AG10803 (cell line): ENCODE measurements around the gene LIX1L.

Source experiments
- DNase-seq: peaks from one replicate; pipeline ENCODE4 v3.0.0; 2010; ENCODE audit warnings: low read depth
- H3K4me3 ChIP-seq: 2 replicates; pipeline ENCODE4 v1.5.1; 2011; ENCODE audit warnings: mild to moderate bottlenecking, low read length, control low read depth
- TF ChIP-seq, protein P1 (sequence below): conservative IDR thresholded peaks from 2 replicates; pipeline ENCODE4 v1.5.1; 2011; ENCODE audit warnings: mild to moderate bottlenecking, low read length, control low read depth, inconsistent platforms

Gene LIX1L

DNA sequence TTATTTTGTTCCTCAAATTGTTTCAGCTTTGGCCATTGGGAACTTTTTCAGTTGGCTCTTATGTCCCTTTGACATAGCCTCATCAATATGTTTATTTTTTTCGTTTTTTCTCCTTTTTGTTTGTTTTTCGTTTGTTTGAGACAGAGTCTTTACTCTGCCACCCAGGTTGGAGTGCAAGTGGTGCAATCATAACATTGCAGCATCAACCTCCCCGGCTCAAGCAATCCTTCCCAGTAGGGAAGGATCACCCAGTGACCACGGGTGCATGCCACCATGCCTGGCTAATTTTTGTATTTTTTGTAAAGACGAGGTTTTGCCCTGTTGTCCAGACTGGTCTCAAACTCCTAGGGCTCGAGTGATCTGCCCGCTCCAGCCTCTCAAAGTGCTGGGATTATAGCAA lies 14.8 kb upstream of the LIX1L start:
- TF ChIP-seq, protein P1, sequence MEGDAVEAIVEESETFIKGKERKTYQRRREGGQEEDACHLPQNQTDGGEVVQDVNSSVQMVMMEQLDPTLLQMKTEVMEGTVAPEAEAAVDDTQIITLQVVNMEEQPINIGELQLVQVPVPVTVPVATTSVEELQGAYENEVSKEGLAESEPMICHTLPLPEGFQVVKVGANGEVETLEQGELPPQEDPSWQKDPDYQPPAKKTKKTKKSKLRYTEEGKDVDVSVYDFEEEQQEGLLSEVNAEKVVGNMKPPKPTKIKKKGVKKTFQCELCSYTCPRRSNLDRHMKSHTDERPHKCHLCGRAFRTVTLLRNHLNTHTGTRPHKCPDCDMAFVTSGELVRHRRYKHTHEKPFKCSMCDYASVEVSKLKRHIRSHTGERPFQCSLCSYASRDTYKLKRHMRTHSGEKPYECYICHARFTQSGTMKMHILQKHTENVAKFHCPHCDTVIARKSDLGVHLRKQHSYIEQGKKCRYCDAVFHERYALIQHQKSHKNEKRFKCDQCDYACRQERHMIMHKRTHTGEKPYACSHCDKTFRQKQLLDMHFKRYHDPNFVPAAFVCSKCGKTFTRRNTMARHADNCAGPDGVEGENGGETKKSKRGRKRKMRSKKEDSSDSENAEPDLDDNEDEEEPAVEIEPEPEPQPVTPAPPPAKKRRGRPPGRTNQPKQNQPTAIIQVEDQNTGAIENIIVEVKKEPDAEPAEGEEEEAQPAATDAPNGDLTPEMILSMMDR = no peak
- no peak for DNase-seq
- H3K4me3 ChIP-seq = no peak overlapping the region

DNA sequence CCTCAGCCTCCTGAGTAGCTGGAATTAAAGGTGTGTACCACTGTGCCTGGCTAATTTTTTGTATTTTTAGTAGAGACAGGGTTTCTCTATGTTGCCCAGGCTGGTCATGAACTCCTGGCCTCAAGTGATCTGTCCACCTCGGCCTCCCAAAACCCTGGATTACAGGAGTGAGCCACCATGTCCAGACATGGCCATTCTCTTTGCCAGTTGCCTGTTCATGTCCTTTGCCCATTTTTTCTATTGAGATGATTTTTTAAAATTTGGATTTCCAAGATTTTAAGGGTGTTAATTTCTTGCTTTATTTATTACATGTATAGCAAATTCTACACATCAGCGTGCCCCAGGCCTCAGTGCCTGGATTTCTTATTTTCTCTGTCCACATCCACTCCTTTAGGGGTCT lies 9.5 kb upstream of the LIX1L start:
- TF ChIP-seq, protein P1 = no peak
- no peak overlapping the region for H3K4me3 ChIP-seq
- no peak for DNase-seq

- peak overlapping the region; percentile 81 for H3K4me3 ChIP-seq
- TF ChIP-seq, protein P1 = no peak
- no peak for DNase-seq
Measured at GRCh38 chr1:145965119-145965744, 7.4 kb upstream of the LIX1L start.

- DNase-seq = peak; percentile 90
- TF ChIP-seq, protein P1 = no peak; the same call in 1 of the 2 replicates
- H3K4me3 ChIP-seq = peak within 1 kb of the TSS; percentile 81
Measured at GRCh38 chr1:145964328-145965118, 6.7 kb upstream of the LIX1L start, which contains the start of the genes ANKRD34A and POLR3GL. TSS of gene ANKRD34A (minus strand) at chr1:145964575. CDS start at chr1:145961759, 2,816 bp downstream. TSS of gene POLR3GL (plus strand) at chr1:145964690. CDS start at chr1:145974866, 10,176 bp downstream.

DNA sequence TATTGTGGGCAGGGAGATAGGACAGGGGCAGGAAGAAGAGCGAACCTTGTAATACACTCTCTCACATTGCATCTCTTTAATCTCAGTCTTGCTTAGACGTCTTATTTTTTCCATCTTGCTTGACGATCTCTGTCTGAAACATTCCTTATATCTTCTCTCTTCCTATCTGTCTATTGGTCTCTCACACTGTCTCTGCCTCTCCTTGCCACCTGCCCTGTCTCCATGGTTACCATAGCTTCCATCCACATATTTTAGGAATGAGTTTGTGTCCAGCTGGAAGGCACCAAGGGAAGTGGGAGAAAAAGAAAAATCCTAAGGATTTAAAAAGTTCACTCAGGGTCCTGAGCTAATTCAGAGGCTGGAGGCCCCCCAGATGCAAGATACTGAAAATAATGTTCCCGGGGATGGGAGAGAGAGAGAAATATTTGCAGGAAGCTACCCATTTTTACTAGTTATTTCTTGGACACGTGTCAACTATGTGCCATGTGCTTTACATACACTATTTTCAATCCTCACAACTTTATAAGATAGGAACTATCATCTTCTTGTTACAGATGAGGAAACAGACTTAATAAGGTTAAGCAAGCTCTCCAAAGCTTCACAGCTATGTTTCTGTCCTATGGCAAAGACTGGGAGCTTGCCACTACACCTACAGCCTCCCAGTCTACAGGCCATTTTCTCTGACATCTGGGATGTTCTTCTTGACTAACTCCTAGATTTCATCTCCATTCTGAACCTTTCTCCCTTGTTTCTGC lies 5.6 kb upstream of the LIX1L start:
- TF ChIP-seq, protein P1 = no peak
- DNase-seq = peak; percentile 71
- H3K4me3 ChIP-seq = peak overlapping the region; percentile 81

- peak overlapping the region; percentile 73 for H3K4me3 ChIP-seq
- no peak for DNase-seq
- TF ChIP-seq, protein P1 = no peak
Measured at GRCh38 chr1:145962157-145963102, 4.6 kb upstream of the LIX1L start.
